Measurements from ENCODE around the gene GPAM. TPM values are rescaled to one million over a fixed set of nuclear protein-coding genes. Genes with fewer than 3 reads are reported as not detected.

GPAM gene
- total and polyA plus RNA-seq, 2 of the 8 experiments (the other 6 are each of a cell fraction or from before 2014, with no cell fraction given): 5.5 to 15.5 TPM

DNA sequence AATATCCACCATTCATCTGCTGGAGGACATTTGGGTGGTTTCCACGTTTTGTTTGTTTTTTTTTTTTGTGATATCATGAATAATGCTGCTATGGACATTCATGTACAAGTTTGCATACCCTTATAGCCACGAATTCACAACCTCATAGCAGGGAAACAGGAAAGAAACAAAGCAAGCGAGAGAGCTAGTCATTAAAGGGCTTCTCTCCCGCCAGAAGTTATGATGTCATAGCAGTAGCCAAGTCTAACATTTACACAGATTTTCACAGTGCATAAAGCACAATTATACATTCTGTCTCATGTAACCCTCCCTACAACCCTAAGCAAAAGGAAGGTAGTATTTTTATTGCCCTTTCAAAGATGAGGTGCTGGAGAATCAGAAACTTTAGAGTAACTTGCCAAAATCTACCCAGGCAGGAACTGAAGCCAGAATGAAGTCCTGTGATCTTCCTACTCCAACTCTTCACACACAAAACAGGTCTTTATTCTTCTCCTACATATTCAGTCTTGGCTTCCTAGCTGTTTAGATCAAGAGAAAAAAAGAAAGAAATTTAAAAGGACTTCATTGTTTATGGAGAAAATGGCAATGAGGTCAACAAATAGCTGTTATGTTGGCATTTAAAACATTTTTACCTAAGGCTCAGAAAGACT lies 33.9 kb upstream of the GPAM start:
- Histone ChIP-seq H2AFZ (ENCODE audit: low read length) (0 out of 2 replicates have a peak overlapping the region, but pooled peaks have one; percentile 46), H4K8ac (ENCODE audit: extremely low read depth, insufficient read depth, low read length) (no peak overlapping the region), H4K5ac (ENCODE audit: insufficient read length, low read depth, low read length) (no peak overlapping the region), H3K27ac (ENCODE audit: low read depth, low read length) (no peak overlapping the region), H3K9ac (replicated peaks in 1 of 4; ENCODE audit: extremely low read depth in 1 of 4, low read depth in 3 of 4, low read length in 3 of 4) (no peak overlapping the region), H3K14ac (ENCODE audit: insufficient read length) (no peak overlapping the region), H3K4me3 (ENCODE audit: extremely low read depth in 1 of 4, insufficient read depth in 2 of 4, low read depth in 3 of 4, low read length in 4 of 4) (no peak overlapping the region), H2AK5ac (ENCODE audit: low read depth, low read length) (no peak overlapping the region), H3K23me2 (ENCODE audit: low read depth, low read length) (no peaks in the 10 kb centered on the region), H2BK20ac (ENCODE audit: low read length) (no peak overlapping the region), H4K20me1 (replicated peaks in 1 of 2; ENCODE audit: control insufficient read depth in 1 of 2, insufficient read depth in 2 of 2, low read length in 2 of 2) (no peaks in the 10 kb centered on the region), H4K91ac (replicated peaks; ENCODE audit: insufficient read length, low read length) (no peak overlapping the region), H2BK120ac (replicated peaks; ENCODE audit: low read depth, low read length) (no peak overlapping the region), H3K18ac (ENCODE audit: extremely low read depth, low read length) (no peak overlapping the region), H3K4ac (replicated peaks; ENCODE audit: insufficient read length, low read depth, low read length) (no peak overlapping the region), H3K79me2 (ENCODE audit: control insufficient read depth in 1 of 2, insufficient read depth in 2 of 2, low read length in 2 of 2) (no peaks in the 10 kb centered on the region), H3K36me3 (ENCODE audit: control insufficient read depth in 2 of 4, insufficient read depth in 4 of 4, low read length in 3 of 4) (no peaks in the 10 kb centered on the region), H2BK15ac (ENCODE audit: low read length) (no peak overlapping the region), H2BK12ac (ENCODE audit: low read depth, low read length) (no peak overlapping the region), H3K9me3 (ENCODE audit: insufficient read depth in 2 of 2, low read depth in 1 of 2, low read length in 1 of 2) (peaks cover 0 to 5% of the 10 kb centered on the region in 2 experiments; a peak in 1 of 4 replicates), H3K79me1 (ENCODE audit: low read depth, low read length) (no peaks in the 10 kb centered on the region), H3K4me1 (replicated peaks in 1 of 4; ENCODE audit: control insufficient read depth in 3 of 4, insufficient read depth in 4 of 4, low read length in 3 of 4) (peaks cover 0 to 3% (median 1%) of the 10 kb centered on the region in 4 experiments; a peak in 2 of 7 replicates), H3K56ac (replicated peaks; ENCODE audit: insufficient read length, low read depth, low read length) (no peak overlapping the region), H2BK5ac (ENCODE audit: low read depth, low read length) (no peak overlapping the region), H3K4me2 (ENCODE audit: insufficient read depth in 1 of 2, low read depth in 2 of 2, low read length in 2 of 2) (no peak overlapping the region), H3K23ac (ENCODE audit: insufficient read length) (no peak overlapping the region), H3K27me3 (replicated peaks in 1 of 4; ENCODE audit: control insufficient read depth in 3 of 4, extremely low read depth in 1 of 4, insufficient read depth in 3 of 4, low read length in 3 of 4) (no peaks in the 10 kb centered on the region)
- ChIA-PET POLR2A (ENCODE audit: partially characterized antibody) (interaction anchor here (1.2 kb wide), 1 partner anchor 10 kb away, joined by 3 read pairs; no protein-coding TSS in a partner anchor), CTCF (ENCODE audit: partially characterized antibody) (interaction anchor here (1.0 to 1.7 kb wide), 2 partner anchors 10 to 17 kb away, joined by 3 to 4 read pairs; no protein-coding TSS in a partner anchor)
- FAIRE-seq (no peak), DNase-seq (ENCODE audit: low read depth in 1 of 2, low spot score in 2 of 2) (no peak)
- 86% methylated on average over 4 of the region's 4 CpGs; no CpG with 5 or more reads in 1 of the 2 experiments for WGBS, 2 experiments (ENCODE audit: extremely low coverage in 1 of 2, insufficient coverage in 1 of 2, insufficient read length in 1 of 2, insufficient replicate concordance in 2 of 2, low coverage in 1 of 2, low lambda C conversion rate in 2 of 2, missing lambda C conversion rate in 1 of 2)
- no peak for TF ChIP-seq BACH1 (IDR thresholded peaks at IDR 0.05; ENCODE audit: low read length)
- no peak for TF ChIP-seq NRF1 (IDR thresholded peaks at IDR 0.05; ENCODE audit: low read depth, low read length)
- TF ChIP-seq EP300 (IDR thresholded peaks at IDR 0.05; ENCODE audit: borderline replicate concordance in 1 of 2, low read depth in 2 of 2, low read length in 2 of 2): no peak
- no peak for TF ChIP-seq ATF2 (IDR thresholded peaks at IDR 0.05; ENCODE audit: low read length)
- TF ChIP-seq RNF2 (IDR thresholded peaks at IDR 0.05; ENCODE audit: borderline replicate concordance, low read depth, low read length, missing control alignments, poor library complexity, severe bottlenecking): no peak
- no peak for TF ChIP-seq EZH2 (IDR thresholded peaks at IDR 0.05; ENCODE audit: low read depth, low read length, severe bottlenecking)
- TF ChIP-seq MAFK (IDR thresholded peaks at IDR 0.05; ENCODE audit: low read depth, low read length): no peak
- no peak for TF ChIP-seq SIRT6 (IDR thresholded peaks at IDR 0.05; ENCODE audit: low read length)
- TF ChIP-seq PHF8 (conservative IDR thresholded peaks at IDR 0.05; ENCODE audit: low read depth, low read length): no peak
- no peak for TF ChIP-seq HDAC6 (IDR thresholded peaks at IDR 0.05; ENCODE audit: low read depth, low read length)

Data from H1 (cell line).